HG02610 (cell line): ENCODE results near the gene PRKAR2B.
"Not testable (repeated sequence)": the region's sequence is repeated elsewhere in the genome, so short reads cannot be mapped to it uniquely, and the experiment has no call there.

ENCODE experiments used
- ATAC-seq: cut with Tn5 transposase; IDR thresholded peaks from one replicate; pipeline ENCODE4 v1.9.1; 2021; ENCODE audit warnings: mild to moderate bottlenecking, moderate library complexity; ENCODE audit not compliant: unreplicated experiment

Gene PRKAR2B

GRCh38 chr7:107076781-107077698 is 32.5 kb downstream of the PRKAR2B start:
- no peak for ATAC-seq

- no peak for ATAC-seq
Measured at GRCh38 chr7:107077699-107078516, 33.4 kb downstream of the PRKAR2B start.

- no peak for ATAC-seq
Measured at GRCh38 chr7:107078517-107078966, 34.0 kb downstream of the PRKAR2B start.

GRCh38 chr7:107079212-107079940 is 34.9 kb downstream of the PRKAR2B start:
- ATAC-seq = no peak

GRCh38 chr7:107080099-107080505 is 35.6 kb downstream of the PRKAR2B start:
- no peak for ATAC-seq

- ATAC-seq = no peak
Measured at GRCh38 chr7:107080533-107080932, 36.0 kb downstream of the PRKAR2B start.

GRCh38 chr7:107085180-107085579 is 40.7 kb downstream of the PRKAR2B start:
- ATAC-seq = no peak

GRCh38 chr7:107089627-107090026 is 45.1 kb downstream of the PRKAR2B start:
- no peak for ATAC-seq

- ATAC-seq = no peak
Measured at GRCh38 chr7:107090457-107090856, 46.0 kb downstream of the PRKAR2B start.

GRCh38 chr7:107091306-107091705 is 46.8 kb downstream of the PRKAR2B start:
- ATAC-seq = no peak

- ATAC-seq = not testable (repeated sequence)
Measured at GRCh38 chr7:107093671-107094070, 49.2 kb downstream of the PRKAR2B start.

- not testable (repeated sequence) for ATAC-seq
Measured at GRCh38 chr7:107099154-107099553, 54.6 kb downstream of the PRKAR2B start.

GRCh38 chr7:107100824-107101223 is 56.3 kb downstream of the PRKAR2B start:
- no peak for ATAC-seq

- no peak for ATAC-seq
Measured at GRCh38 chr7:107103369-107103768, 58.9 kb downstream of the PRKAR2B start.

- no peak for ATAC-seq
Measured at GRCh38 chr7:107104801-107105200, 60.3 kb downstream of the PRKAR2B start.

GRCh38 chr7:107105591-107106245 is 61.2 kb downstream of the PRKAR2B start:
- no peak for ATAC-seq

GRCh38 chr7:107108793-107109371 is 64.4 kb downstream of the PRKAR2B start:
- no peak for ATAC-seq

- no peak for ATAC-seq
Measured at GRCh38 chr7:107109955-107110354, 65.5 kb downstream of the PRKAR2B start.

- no peak for ATAC-seq
Measured at GRCh38 chr7:107111196-107111595, 66.7 kb downstream of the PRKAR2B start.

GRCh38 chr7:107113866-107114265 is 69.4 kb downstream of the PRKAR2B start:
- ATAC-seq = no peak
